HG02763 (cell line): Measurements from ENCODE around the gene GPHN.
"Not testable (repeated sequence)": the region's sequence is repeated elsewhere in the genome, so short reads cannot be mapped to it uniquely, and the experiment has no call there.

Experiments used
- ATAC-seq: cut with Tn5 transposase; IDR thresholded peaks from one replicate; pipeline ENCODE4 v1.9.1; 2021; ENCODE audit warnings: mild to moderate bottlenecking, moderate library complexity; ENCODE audit not compliant: unreplicated experiment

GPHN gene

DNA sequence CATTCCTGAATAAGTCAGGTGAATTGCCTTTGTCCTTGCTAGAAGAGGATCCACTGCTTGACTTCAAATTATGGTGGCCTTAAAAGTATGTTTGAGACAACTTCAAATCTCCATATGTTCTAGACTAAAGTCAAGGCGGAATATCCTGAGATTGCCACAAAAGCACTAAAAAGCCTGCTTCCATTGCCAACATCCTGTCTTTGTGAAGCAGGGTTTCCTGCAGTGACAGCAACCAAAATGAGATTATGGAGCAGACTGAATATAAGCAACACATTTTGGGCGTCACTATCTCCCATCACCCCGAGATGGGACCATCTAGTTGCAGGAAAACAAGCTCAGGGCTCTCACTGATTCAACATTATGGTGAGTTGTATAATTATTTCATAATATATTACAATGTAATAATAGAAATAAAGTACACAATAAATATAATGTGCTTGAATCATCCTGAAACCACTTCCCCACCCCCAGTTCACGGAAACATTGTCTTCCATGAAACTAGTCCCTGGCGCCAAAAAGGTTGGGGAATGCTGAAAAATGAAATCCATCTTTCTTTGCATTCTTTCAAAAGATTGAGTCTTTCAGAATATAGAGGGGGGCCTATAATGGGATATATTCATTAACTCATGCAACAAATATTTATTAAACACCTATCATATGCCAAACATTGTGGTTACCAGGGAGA is 143.7 kb downstream of the GPHN start:
- ATAC-seq: no peak

DNA sequence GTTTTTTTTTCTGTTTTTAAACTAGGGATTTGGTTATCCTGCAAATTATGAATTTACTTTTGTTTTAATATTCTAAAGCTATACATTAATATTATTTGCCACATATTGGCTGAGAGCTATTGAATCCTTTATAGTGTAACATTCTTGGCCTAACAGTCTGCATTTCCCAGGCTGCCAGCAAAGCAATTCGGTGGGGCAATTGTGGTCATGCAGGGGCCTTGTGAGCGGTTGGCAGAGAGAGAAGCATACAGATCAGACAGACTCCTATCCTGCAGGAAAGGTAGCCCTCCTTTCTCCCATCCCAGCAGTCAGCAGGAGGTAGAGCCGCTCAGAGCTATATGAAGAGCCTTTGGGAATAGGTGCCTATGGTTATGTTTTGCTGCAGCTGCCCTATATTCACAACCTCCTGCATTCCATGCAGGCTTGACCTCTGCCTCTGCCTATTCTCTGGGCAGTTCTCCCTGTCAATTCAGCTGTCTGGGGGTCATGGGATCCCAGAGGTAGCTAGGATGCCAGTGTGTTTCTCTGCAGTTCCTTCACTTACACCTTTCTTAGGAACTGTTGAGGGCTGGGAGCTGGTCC is 144.7 kb downstream of the GPHN start:
- no peak for ATAC-seq

- no peak for ATAC-seq
These were observed 149.8 kb downstream of the GPHN start for GRCh38 chr14:66657780-66658179.

DNA sequence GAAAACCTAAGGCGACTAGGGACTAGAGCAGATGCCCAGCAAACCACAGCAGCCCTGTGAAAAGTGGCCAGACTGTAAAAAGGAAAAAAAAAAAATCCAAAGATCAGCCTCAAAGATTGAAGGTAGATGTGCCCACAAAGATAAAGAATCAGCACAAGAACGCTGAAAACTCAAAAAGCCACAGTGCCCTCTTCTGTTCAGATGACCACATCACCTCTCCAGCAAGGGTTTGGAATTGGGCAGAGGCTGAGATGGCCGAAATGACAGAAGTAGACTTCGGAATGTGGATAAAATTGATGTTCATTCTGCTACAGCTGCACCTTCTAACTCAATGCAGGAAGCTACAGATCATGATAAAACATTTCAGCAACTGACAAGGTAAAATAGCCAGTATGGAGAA is 154.4 kb downstream of the GPHN start:
- ATAC-seq: no peak

- no peak for ATAC-seq
These were observed 169.8 kb downstream of the GPHN start for GRCh38 chr14:66677780-66678179.

GRCh38 chr14:66680216-66680615 is 172.3 kb downstream of the GPHN start:
- no peak for ATAC-seq

- ATAC-seq: no peak
These were observed 188.4 kb downstream of the GPHN start for GRCh38 chr14:66696326-66696725.

GRCh38 chr14:66698503-66698902 is 190.6 kb downstream of the GPHN start:
- no peak for ATAC-seq

DNA sequence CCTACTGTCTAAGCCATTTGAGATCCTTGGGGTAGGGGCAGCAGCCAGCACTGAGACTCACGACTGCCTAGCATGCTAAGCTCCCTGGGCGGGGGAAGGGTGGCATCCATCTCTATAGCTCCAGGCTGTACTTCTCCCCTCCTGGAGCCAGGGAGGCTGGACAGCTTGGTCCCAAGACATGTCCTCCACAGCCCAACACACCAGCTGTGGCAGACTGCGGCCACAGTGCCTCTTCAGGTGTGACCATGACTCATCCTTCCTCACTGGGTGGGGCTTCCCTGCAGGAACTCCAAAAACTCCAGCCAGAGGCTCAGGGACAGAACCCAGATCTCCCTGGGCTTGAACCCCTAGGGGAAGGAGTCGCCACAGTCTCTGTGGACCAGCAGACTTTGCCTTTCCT is 193.9 kb downstream of the GPHN start:
- no peak for ATAC-seq

DNA sequence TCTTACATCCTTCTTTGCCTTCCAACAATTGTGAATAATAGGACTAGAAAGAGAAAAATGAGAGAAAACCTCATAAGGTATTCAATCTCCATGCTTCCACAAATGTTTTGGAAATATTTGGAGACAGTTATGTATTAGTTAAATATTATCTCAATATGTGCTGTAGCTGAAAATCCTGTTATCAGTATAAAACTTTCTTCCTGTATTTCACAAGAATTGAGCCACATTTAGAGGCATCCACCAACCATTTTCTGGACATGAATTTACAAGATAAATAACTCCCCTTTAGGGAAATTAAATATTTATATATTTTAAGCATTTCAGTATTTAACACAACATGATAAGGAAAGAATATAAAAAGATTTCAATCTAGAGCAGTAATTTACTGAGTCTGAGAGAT is 200.3 kb downstream of the GPHN start:
- ATAC-seq: no peak

GRCh38 chr14:66709291-66709690 is 201.3 kb downstream of the GPHN start:
- ATAC-seq: no peak

DNA sequence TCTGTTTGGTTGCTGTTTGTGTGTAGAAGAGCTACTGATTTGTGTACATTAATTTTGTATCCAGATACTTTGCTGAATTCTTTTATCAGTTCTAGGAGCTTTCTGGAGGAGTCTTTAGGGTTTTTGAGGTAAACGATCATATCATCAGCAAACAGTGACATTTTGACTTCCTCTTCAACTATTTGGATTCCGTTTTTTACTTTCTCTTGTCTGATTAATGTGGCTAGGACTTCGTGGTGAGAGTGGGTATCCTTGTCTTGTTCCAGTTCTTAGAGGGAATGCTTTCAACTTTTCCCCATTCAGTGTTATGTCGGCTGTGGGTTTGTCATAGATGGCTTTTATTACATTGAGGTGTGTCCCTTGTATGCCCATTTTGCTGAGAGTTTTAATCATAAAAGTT is 206.3 kb downstream of the GPHN start:
- not testable (repeated sequence) for ATAC-seq

- ATAC-seq: not testable (repeated sequence)
These were observed 207.4 kb downstream of the GPHN start for GRCh38 chr14:66715313-66715712.

DNA sequence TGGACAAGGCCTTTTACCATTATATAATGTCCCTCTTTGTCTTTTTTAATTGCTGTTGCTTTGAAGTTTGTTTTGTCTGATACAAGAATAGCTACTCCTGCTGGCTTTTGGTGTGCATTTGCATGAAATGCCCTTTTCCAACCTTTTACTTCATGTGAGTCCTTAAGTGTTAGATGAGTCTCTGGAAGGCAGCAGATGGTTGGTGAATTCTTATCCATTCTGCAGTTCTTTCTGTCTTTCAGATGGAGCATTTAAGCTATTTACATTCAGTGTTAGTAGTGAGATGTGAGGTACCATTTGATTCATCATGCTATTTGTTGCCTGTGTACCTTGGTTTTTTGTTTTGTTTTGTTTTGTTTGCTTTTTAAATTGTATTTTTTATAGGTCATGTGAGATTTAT is 208.3 kb downstream of the GPHN start:
- ATAC-seq: no peak

DNA sequence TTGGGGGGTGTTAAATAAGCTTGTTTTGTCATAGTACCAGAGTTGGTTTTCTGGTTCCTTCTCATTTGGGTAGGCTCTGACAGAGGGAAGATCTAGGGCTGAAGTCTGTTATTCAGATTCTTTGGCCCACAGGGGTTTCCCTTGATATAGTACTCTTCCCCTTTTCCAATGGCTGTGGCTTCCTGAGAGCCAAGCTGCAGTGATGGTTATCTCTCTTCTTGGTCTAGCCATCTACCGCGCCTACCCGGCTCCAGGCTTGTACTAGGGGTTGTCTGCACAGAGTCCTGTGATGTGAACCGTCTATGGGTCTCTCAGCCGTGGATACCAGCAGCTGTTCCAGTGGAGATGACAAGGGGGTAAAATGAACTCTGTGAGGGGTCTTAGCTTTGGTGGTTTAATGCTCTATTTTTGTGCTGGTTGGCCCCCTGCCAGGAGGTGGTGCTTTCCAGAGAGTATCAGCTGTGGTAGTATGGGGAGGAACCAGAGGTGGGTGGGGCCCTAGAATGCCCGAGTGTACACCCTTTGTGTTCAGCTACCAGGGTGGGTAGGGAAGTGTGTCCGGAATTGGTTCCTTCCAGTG is 209.7 kb downstream of the GPHN start:
- no peak for ATAC-seq

GRCh38 chr14:66724996-66725395 is 217.0 kb downstream of the GPHN start:
- ATAC-seq: no peak

GRCh38 chr14:66731298-66731697 is 223.4 kb downstream of the GPHN start:
- ATAC-seq: not testable (repeated sequence)

GRCh38 chr14:66735853-66736252 is 227.9 kb downstream of the GPHN start:
- ATAC-seq: no peak

- ATAC-seq: no peak
These were observed 231.9 kb downstream of the GPHN start for GRCh38 chr14:66739826-66740225.

GRCh38 chr14:66745078-66745477 is 237.1 kb downstream of the GPHN start:
- no peak for ATAC-seq

DNA sequence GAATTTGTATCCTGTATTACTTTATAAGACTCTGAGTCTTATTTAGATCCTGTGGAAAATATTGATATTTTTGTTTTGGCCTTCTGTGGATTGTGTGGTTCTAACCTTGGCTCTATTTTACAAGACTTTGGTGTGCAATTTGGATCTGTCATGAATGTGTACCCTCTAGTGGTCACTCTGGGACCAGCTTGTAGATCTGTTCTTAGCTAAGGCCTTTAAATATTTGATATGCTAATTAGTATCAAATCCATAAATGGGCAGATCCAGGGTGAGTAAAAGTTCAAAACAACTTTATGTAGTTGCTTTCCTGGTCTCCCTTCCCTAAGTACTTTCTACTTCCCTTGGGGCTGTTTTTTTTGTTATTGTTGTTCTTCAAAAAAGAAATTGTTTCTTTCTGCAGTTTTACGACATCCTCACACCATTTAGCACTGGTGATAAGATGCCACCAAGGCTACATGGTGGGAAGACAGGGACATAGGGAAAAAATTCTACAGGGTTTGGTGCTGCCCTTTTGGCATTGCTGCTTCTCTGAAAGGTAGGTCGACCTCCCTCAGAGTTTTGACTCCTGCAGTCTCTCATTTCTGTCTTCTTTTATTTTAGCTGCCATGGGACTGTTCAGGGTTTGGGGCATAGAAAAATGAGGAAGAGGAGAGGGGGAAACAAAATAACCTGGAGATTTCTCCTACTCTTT is 238.5 kb downstream of the GPHN start:
- no peak for ATAC-seq

GRCh38 chr14:66752109-66752508 is 244.2 kb downstream of the GPHN start:
- no peak for ATAC-seq
